GM12864 (cell line): ENCODE measurements around the gene FKBP5.
"Not testable (repeated sequence)": the region's sequence is repeated elsewhere in the genome, so short reads cannot be mapped to it uniquely, and the experiment has no call there.

Source experiments
- DNase-seq: peaks from one replicate; pipeline ENCODE4 v3.0.0-alpha.2; 2011; ENCODE audit warnings: low read depth
- H3K4me3 ChIP-seq: 2 replicates; pipeline ENCODE4 v1.5.1; 2011; ENCODE audit warnings: mild to moderate bottlenecking, low read depth, low read length, control low read depth
- CTCF ChIP-seq: IDR thresholded peaks from 2 replicates; pipeline ENCODE4 v1.5.1; 2011; ENCODE audit warnings: low read depth, mild to moderate bottlenecking, moderate library complexity, low read length, control low read depth, inconsistent platforms; ENCODE audit errors: missing control alignments

FKBP5 gene

DNA sequence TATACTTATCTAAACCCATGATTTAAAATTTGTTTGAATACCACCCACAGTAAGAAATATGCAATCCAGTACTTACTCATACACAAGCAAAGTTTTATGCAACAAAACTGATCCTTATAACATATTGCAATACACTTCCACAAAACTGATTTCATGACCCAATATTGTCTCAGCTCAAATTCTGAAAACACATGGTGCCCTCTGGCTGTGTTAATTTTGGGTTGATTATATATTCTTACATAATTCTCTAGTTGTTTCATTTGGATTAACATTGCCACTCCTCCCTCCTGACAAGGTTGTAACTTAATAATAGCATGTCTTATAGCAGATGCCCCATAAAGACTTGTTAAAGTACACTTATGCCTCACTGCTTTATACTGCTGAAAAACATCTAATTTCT is 103.1 kb downstream of the FKBP5 start:
- no peak for DNase-seq
- H3K4me3 ChIP-seq: no peak overlapping the region
- TF ChIP-seq CTCF: no peak

DNA sequence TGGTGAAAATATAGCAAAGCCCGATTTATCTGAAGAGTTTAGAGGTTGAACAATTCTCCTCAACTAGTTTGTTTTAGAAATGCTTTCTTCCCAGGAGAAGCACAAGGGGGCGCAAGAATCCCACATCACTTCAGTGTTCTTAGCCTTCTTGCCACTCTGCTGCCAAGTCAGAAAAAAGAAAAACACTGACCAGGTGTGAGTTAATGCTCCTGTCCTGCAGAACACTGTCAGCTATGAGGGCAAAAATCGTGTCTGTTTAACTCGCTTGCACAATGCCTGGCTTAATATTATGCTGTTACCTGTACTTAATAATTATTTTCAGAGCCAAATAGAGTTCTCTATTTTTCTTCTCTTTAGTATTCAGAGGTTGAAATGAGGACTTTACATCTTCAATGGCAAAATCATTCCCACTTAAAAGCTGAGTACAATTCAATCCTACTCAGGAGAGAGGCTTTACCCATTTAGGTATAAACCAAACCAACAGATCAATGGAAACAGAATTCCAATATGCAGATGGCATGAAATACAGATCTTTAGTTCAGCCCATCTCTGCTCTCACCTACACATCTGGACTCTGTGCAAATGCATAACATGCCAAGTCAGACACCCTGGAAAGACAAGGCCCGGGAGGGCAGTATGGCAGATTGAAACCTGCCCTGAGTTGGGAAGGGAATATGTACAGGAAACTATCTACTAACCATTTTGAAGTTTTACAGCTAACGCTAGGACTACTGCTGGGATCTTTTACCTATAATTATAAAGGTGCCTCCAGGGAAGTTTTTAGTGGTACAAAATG is 104.6 kb downstream of the FKBP5 start:
- DNase-seq: peak; percentile 49
- peak; percentile 75 for TF ChIP-seq CTCF
- no peak overlapping the region for H3K4me3 ChIP-seq

DNA sequence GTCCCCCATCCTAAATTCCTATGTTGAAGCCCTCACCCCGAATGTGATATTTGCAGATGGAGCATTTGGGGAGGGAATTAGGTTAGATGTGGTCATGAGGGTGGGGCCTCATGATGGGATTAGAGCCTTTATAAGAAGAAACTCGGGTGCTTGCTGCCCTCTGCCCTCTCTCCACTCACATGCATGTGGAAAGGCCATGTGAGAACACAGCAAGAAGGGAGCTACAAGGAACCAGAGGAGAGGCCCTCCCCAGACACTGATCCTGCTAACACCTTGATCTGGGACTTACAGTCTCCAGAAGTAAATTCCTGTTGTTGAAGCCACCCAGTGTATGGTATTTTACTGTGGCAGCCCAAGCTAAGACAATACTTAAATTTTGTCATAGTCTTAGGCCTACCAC is 106.4 kb downstream of the FKBP5 start:
- DNase-seq: no peak
- TF ChIP-seq CTCF: no peak
- no peak overlapping the region for H3K4me3 ChIP-seq

- DNase-seq: no peak
- TF ChIP-seq CTCF: no peak
- H3K4me3 ChIP-seq: no peak overlapping the region
These were observed 107.1 kb downstream of the FKBP5 start for GRCh38 chr6:35581633-35582032.

DNA sequence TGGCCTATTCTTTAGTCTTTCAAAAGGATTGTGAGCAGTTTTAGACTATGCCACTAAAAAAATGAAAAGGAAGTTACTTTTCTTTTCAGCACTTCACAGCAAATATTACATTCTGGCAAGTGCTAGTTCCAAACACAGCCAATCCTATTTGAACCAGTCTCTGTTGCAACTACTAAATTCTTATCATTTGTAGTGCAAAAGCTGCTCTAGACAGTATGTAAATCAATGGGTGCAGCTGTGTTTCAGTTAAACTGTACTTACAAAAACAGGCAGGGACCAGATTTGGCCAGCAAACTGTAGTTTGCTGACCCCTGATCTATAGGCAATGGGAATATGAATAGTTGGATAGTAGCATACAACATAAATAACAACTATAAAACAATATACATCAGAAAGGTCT is 107.9 kb downstream of the FKBP5 start:
- H3K4me3 ChIP-seq: no peak overlapping the region
- TF ChIP-seq CTCF: no peak
- no peak for DNase-seq

DNA sequence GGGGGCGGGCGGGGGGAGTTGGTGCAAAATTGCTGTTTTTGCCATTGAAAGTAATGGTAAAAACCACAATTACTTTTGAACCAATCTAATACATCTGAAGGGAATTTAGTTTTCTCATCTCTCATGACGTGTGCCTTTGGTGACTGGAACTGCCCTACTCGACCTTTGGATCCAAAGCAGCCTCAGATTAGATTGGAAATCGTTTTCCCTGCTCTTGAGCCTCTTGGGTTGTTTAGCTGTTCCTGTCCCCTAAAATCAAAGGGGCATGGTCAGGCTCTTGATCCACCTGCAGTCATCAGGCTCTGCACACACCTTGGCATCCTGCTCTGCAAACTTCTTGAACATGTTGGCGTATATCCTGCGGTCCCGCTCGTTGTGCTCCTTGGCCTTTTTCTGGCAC is 112.0 kb downstream of the FKBP5 start:
- H3K4me3 ChIP-seq: no peak overlapping the region
- DNase-seq: no peak
- TF ChIP-seq CTCF: no peak

- no peak overlapping the region for H3K4me3 ChIP-seq
- no peak for DNase-seq
- TF ChIP-seq CTCF: no peak
These were observed 115.1 kb downstream of the FKBP5 start for GRCh38 chr6:35573495-35574110.

- not testable (repeated sequence) for DNase-seq, H3K4me3 ChIP-seq
These were observed 117.8 kb downstream of the FKBP5 start for GRCh38 chr6:35570885-35571330.
